GM23338 (cell line): ENCODE data around the gene FTO. TPM values are rescaled to one million over a fixed set of nuclear protein-coding genes. Genes with fewer than 3 reads are reported as not detected.

Experiments used
- ATAC-seq: fragments of 200-7000 bp; cut with Tn5 transposase; 3 replicates; pipeline ENCODE4 v1.9.1; 2020
- DNase-seq: peaks from one replicate; pipeline ENCODE4 v3.0.0-alpha.2; 2015; ENCODE audit warnings: low spot score
- H2AFZ ChIP-seq: fragments of 200-600 bp; sonication (generic); 2 replicates; pipeline ENCODE4 v1.8.0; 2016; ENCODE audit warnings: antibody characterized with exemption, mild to moderate bottlenecking, moderate library complexity
- H3F3A ChIP-seq: fragments of 200-600 bp; sonication (generic); replicated peaks from 2 replicates; pipeline ENCODE4 v1.8.0; 2017; ENCODE audit warnings: antibody characterized with exemption, mixed run types, low read depth
- H3K27ac ChIP-seq: fragments of 200-600 bp; sonication (generic); 2 replicates; pipeline ENCODE4 v1.6.1; 2016; ENCODE audit warnings: low read depth
- H3K27me3 ChIP-seq: fragments of 200-600 bp; sonication (generic); 2 replicates; pipeline ENCODE4 v1.8.0; 2016; ENCODE audit warnings: mild to moderate bottlenecking, mixed run types, moderate library complexity; ENCODE audit not compliant: insufficient read depth
- H3K36me3 ChIP-seq: fragments of 200-600 bp; sonication (generic); 2 replicates; pipeline ENCODE4 v1.8.0; 2016; ENCODE audit warnings: mild to moderate bottlenecking; ENCODE audit not compliant: insufficient read depth
- H3K4me1 ChIP-seq: fragments of 200-600 bp; sonication (generic); 2 replicates; pipeline ENCODE4 v1.8.0; 2016; ENCODE audit warnings: mild to moderate bottlenecking, moderate library complexity; ENCODE audit not compliant: insufficient read depth
- H3K4me2 ChIP-seq: fragments of 200-600 bp; sonication (generic); 2 replicates; pipeline ENCODE4 v1.7.1; 2017; ENCODE audit warnings: mixed run types
- H3K4me3 ChIP-seq: fragments of 200-600 bp; sonication (generic); 2 replicates; pipeline ENCODE4 v1.6.1; 2016; ENCODE audit warnings: mixed run types
- H3K79me2 ChIP-seq: fragments of 200-600 bp; sonication (generic); replicated peaks from 2 replicates; pipeline ENCODE4 v1.8.0; 2017; ENCODE audit warnings: mild to moderate bottlenecking; ENCODE audit not compliant: insufficient read depth
- H3K9me2 ChIP-seq: fragments of 200-600 bp; sonication (generic); 2 replicates; pipeline ENCODE4 v1.8.0; 2017; ENCODE audit not compliant: insufficient read depth
- H4K20me1 ChIP-seq: fragments of 200-600 bp; sonication (generic); replicated peaks from 2 replicates; pipeline ENCODE4 v1.8.0; 2017; ENCODE audit warnings: mild to moderate bottlenecking; ENCODE audit not compliant: insufficient read depth
- H3K27ac Mint-ChIP-seq: 2 replicates; pipeline ENCODE4 v1.8.0; 2020; ENCODE audit warnings: inconsistent platforms, mild to moderate bottlenecking, moderate library complexity, mixed read lengths
- H3K27me3 Mint-ChIP-seq: 3 replicates; pipeline ENCODE4 v1.8.0; 2022; ENCODE audit warnings: low read depth, mild to moderate bottlenecking, moderate library complexity, mixed read lengths, inconsistent platforms; ENCODE audit not compliant: insufficient read depth, poor library complexity
- H3K36me3 Mint-ChIP-seq: 3 replicates; pipeline ENCODE4 v1.8.0; 2021; ENCODE audit warnings: low read depth, mild to moderate bottlenecking, inconsistent platforms, moderate library complexity, mixed read lengths
- H3K4me1 Mint-ChIP-seq: 3 replicates; pipeline ENCODE4 v1.8.0; 2020; ENCODE audit warnings: mild to moderate bottlenecking, inconsistent platforms, mixed read lengths
- H3K4me3 Mint-ChIP-seq: 3 replicates; pipeline ENCODE4 v1.8.0; 2021; ENCODE audit warnings: moderate library complexity, mild to moderate bottlenecking, inconsistent platforms, mixed read lengths
- H3K9me3 Mint-ChIP-seq: 3 replicates; pipeline ENCODE4 v1.8.0; 2020; ENCODE audit warnings: moderate library complexity, mild to moderate bottlenecking, inconsistent platforms, mixed read lengths
- CREB1 ChIP-seq: fragments of 250-450 bp; sonication (Bioruptor Pico); IDR thresholded peaks from 2 replicates; pipeline ENCODE4 v1.5.0; 2020; ENCODE audit warnings: low read depth, mild to moderate bottlenecking, moderate library complexity
- EZH2 ChIP-seq: fragments of 200-600 bp; sonication (generic); IDR thresholded peaks from one replicate; pipeline ENCODE4 v1.8.0; 2017; ENCODE audit warnings: antibody characterized with exemption, mild to moderate bottlenecking, low read depth; ENCODE audit not compliant: unreplicated experiment
- EZH2phosphoT487 ChIP-seq: fragments of 200-600 bp; sonication (generic); IDR thresholded peaks from one replicate; pipeline ENCODE4 v1.8.1; 2018; ENCODE audit warnings: antibody characterized with exemption; ENCODE audit not compliant: unreplicated experiment
- NANOG ChIP-seq: IDR thresholded peaks from 2 replicates; pipeline ENCODE4 v1.6.1; 2016; ENCODE audit warnings: antibody characterized with exemption, borderline replicate concordance
- POLR2AphosphoS5 ChIP-seq: IDR thresholded peaks from 2 replicates; pipeline ENCODE4 v1.6.1; 2016; ENCODE audit warnings: antibody characterized with exemption, low read depth
- STAT1 ChIP-seq: IDR thresholded peaks from one replicate; pipeline ENCODE4 v1.6.1; 2016; ENCODE audit warnings: antibody characterized with exemption; ENCODE audit not compliant: unreplicated experiment
- ZNF114 ChIP-seq: fragments of 250-450 bp; sonication (Bioruptor Pico); IDR thresholded peaks from 2 replicates; pipeline ENCODE4 v1.5.0; 2020; ENCODE audit warnings: mild to moderate bottlenecking, moderate library complexity
- ZNF331 ChIP-seq: fragments of 250-450 bp; sonication (Bioruptor Pico); IDR thresholded peaks from 2 replicates; pipeline ENCODE4 v1.5.0; 2020; ENCODE audit warnings: low read depth, mild to moderate bottlenecking, moderate library complexity
- polyA plus RNA-seq: library from polyadenylated mRNA; unstranded; fragments of >200 nt; fragmentation: Nextera tagmentation; extraction: Ambion mirVana; gene quantifications from 2 replicates; pipeline ENCODE4 v1.2.1, GENCODE V29; 2016
- total RNA-seq: library from RNA; depleted of rRNA; stranded (reverse); fragments of >200 nt; shearing (Covaris generic); gene quantifications from 2 replicates; pipeline ENCODE4 v1.2.3, GENCODE V29; 2014
- TF ChIP-seq, protein P1 (sequence below): IDR thresholded peaks from one replicate; pipeline ENCODE4 v1.6.1; 2018; ENCODE audit warnings: antibody characterized with exemption; ENCODE audit not compliant: unreplicated experiment
- TF ChIP-seq, protein P2 (sequence below): fragments of 250-450 bp; sonication (Bioruptor Pico); IDR thresholded peaks from 2 replicates; pipeline ENCODE4 v1.5.0; 2020; ENCODE audit warnings: mild to moderate bottlenecking, moderate library complexity
- TF ChIP-seq, protein P3 (sequence below), 2 experiments: fragments of 200-600 bp in 1 of 2; sonication (generic) in 1 of 2; conservative IDR thresholded peaks; 2 replicates each; pipeline versions ENCODE4 v1.5.1 to v1.6.1; 2016 to 2017; ENCODE audit warnings: antibody characterized with exemption in 2 of 2, low read depth in 2 of 2, mild to moderate bottlenecking in 2 of 2, moderate library complexity in 1 of 2

Gene FTO
- total and polyA plus RNA-seq, 2 experiments from 2014 or later, result 17.7 to 69.6 TPM

DNA sequence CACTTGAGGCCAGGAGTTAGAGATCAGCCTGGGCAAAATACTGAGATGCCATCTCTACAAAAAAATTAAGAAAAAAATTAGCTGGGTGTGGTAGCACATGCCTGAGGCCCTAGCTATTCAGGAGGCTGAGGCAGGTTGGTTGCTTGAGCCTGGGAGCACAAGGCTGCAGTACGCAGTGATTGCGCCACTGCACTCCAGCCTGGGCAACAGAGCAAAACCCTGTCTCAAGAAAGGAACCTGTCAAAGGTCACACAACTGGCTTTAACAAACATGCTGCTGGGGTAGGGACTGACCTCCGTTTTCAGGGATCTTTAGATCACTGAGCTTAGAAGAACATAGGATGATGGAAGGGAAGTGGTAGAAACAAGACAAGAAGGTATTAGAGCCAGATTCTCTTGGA, 487.6 kb downstream of the FTO start (continued):
- TF ChIP-seq, protein P1, sequence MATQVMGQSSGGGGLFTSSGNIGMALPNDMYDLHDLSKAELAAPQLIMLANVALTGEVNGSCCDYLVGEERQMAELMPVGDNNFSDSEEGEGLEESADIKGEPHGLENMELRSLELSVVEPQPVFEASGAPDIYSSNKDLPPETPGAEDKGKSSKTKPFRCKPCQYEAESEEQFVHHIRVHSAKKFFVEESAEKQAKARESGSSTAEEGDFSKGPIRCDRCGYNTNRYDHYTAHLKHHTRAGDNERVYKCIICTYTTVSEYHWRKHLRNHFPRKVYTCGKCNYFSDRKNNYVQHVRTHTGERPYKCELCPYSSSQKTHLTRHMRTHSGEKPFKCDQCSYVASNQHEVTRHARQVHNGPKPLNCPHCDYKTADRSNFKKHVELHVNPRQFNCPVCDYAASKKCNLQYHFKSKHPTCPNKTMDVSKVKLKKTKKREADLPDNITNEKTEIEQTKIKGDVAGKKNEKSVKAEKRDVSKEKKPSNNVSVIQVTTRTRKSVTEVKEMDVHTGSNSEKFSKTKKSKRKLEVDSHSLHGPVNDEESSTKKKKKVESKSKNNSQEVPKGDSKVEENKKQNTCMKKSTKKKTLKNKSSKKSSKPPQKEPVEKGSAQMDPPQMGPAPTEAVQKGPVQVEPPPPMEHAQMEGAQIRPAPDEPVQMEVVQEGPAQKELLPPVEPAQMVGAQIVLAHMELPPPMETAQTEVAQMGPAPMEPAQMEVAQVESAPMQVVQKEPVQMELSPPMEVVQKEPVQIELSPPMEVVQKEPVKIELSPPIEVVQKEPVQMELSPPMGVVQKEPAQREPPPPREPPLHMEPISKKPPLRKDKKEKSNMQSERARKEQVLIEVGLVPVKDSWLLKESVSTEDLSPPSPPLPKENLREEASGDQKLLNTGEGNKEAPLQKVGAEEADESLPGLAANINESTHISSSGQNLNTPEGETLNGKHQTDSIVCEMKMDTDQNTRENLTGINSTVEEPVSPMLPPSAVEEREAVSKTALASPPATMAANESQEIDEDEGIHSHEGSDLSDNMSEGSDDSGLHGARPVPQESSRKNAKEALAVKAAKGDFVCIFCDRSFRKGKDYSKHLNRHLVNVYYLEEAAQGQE, result no peak
- no peak for TF ChIP-seq EZH2phosphoT487

DNA sequence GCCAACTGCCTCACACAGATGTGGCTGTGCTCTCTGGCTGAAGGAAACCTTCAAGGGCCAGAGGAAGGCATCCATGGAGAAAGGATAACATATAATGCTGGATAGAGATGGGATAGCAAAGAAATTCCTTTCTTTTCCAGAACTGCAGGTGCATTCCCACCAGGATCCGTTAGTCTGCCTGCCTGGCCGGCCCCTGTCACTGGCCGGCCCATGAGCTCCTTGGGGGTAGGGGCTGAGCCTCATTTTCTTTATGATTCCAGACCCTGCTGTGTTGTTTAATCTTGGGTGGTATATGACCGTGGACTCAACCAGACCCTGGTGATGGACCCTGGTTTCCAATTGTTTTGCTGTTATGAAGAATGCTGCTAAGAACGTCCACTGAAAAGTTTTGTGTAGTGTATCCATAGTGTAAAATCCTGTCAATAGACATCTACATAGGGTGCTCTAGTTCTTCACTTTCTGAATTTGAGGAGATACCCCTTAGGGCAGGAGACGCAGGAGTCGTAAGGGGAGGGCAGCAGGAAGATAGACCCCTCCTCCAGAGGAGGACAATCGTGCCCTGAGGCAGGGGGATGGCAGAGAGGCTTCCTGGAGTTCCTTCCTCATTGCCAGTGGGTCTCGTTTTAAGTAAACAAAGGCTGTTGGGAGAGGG, 489.2 kb downstream of the FTO start:
- H3K27me3 ChIP-seq, result no peaks in the 10 kb centered on the region
- no peaks in the 10 kb centered on the region for H3K4me1 ChIP-seq
- H4K20me1 ChIP-seq, result no peaks in the 10 kb centered on the region
- DNase-seq (no peak), ATAC-seq (no peak)
- no peak overlapping the region for H3K4me3 Mint-ChIP-seq
- H3F3A ChIP-seq, result no peaks in the 10 kb centered on the region
- peak overlapping the region; percentile 77; the same call in 1 of the 2 replicates for H3K4me2 ChIP-seq
- no peak overlapping the region for H3K4me3 ChIP-seq
- no peaks in the 10 kb centered on the region; the same call in 1 of the 3 replicates for H3K9me3 Mint-ChIP-seq
- peaks cover 11% of the 10 kb centered on the region for H3K27me3 Mint-ChIP-seq
- peak overlapping the region; percentile 100; the same call in 1 of the 2 replicates for H2AFZ ChIP-seq
- no peaks in the 10 kb centered on the region for H3K79me2 ChIP-seq
- H3K36me3 ChIP-seq, result no peaks in the 10 kb centered on the region
- no peak overlapping the region for H3K27ac Mint-ChIP-seq
- no peak overlapping the region for H3K27ac ChIP-seq
- H3K9me2 ChIP-seq, result no peaks in the 10 kb centered on the region; the same call in 1 of the 2 replicates
- H3K4me1 Mint-ChIP-seq, result peaks cover 8% of the 10 kb centered on the region
- H3K36me3 Mint-ChIP-seq, result no peaks in the 10 kb centered on the region; the same call in 2 of the 3 replicates
- TF ChIP-seq, protein P2, sequence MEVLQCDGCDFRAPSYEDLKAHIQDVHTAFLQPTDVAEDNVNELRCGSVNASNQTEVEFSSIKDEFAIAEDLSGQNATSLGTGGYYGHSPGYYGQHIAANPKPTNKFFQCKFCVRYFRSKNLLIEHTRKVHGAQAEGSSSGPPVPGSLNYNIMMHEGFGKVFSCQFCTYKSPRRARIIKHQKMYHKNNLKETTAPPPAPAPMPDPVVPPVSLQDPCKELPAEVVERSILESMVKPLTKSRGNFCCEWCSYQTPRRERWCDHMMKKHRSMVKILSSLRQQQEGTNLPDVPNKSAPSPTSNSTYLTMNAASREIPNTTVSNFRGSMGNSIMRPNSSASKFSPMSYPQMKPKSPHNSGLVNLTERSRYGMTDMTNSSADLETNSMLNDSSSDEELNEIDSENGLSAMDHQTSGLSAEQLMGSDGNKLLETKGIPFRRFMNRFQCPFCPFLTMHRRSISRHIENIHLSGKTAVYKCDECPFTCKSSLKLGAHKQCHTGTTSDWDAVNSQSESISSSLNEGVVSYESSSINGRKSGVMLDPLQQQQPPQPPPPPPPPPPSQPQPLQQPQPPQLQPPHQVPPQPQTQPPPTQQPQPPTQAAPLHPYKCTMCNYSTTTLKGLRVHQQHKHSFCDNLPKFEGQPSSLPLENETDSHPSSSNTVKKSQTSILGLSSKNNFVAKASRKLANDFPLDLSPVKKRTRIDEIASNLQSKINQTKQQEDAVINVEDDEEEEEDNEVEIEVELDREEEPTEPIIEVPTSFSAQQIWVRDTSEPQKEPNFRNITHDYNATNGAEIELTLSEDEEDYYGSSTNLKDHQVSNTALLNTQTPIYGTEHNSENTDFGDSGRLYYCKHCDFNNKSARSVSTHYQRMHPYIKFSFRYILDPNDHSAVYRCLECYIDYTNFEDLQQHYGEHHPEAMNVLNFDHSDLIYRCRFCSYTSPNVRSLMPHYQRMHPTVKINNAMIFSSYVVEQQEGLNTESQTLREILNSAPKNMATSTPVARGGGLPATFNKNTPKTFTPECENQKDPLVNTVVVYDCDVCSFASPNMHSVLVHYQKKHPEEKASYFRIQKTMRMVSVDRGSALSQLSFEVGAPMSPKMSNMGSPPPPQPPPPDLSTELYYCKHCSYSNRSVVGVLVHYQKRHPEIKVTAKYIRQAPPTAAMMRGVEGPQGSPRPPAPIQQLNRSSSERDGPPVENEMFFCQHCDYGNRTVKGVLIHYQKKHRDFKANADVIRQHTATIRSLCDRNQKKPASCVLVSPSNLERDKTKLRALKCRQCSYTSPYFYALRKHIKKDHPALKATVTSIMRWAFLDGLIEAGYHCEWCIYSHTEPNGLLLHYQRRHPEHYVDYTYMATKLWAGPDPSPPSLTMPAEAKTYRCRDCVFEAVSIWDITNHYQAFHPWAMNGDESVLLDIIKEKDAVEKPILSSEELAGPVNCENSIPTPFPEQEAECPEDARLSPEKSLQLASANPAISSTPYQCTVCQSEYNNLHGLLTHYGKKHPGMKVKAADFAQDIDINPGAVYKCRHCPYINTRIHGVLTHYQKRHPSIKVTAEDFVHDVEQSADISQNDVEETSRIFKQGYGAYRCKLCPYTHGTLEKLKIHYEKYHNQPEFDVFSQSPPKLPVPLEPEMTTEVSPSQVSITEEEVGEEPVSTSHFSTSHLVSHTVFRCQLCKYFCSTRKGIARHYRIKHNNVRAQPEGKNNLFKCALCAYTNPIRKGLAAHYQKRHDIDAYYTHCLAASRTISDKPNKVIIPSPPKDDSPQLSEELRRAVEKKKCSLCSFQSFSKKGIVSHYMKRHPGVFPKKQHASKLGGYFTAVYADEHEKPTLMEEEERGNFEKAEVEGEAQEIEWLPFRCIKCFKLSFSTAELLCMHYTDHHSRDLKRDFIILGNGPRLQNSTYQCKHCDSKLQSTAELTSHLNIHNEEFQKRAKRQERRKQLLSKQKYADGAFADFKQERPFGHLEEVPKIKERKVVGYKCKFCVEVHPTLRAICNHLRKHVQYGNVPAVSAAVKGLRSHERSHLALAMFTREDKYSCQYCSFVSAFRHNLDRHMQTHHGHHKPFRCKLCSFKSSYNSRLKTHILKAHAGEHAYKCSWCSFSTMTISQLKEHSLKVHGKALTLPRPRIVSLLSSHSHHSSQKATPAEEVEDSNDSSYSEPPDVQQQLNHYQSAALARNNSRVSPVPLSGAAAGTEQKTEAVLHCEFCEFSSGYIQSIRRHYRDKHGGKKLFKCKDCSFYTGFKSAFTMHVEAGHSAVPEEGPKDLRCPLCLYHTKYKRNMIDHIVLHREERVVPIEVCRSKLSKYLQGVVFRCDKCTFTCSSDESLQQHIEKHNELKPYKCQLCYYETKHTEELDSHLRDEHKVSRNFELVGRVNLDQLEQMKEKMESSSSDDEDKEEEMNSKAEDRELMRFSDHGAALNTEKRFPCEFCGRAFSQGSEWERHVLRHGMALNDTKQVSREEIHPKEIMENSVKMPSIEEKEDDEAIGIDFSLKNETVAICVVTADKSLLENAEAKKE (CRISPR knock-in tag), result no peak
- TF ChIP-seq ZNF114 (CRISPR knock-in tag), result no peak
- TF ChIP-seq, protein P3, sequence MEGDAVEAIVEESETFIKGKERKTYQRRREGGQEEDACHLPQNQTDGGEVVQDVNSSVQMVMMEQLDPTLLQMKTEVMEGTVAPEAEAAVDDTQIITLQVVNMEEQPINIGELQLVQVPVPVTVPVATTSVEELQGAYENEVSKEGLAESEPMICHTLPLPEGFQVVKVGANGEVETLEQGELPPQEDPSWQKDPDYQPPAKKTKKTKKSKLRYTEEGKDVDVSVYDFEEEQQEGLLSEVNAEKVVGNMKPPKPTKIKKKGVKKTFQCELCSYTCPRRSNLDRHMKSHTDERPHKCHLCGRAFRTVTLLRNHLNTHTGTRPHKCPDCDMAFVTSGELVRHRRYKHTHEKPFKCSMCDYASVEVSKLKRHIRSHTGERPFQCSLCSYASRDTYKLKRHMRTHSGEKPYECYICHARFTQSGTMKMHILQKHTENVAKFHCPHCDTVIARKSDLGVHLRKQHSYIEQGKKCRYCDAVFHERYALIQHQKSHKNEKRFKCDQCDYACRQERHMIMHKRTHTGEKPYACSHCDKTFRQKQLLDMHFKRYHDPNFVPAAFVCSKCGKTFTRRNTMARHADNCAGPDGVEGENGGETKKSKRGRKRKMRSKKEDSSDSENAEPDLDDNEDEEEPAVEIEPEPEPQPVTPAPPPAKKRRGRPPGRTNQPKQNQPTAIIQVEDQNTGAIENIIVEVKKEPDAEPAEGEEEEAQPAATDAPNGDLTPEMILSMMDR (conservative IDR thresholded peaks at IDR 0.05; ENCODE audit: low read depth in 2 of 2), result no peak
- TF ChIP-seq POLR2AphosphoS5, result no peak
- no peak for TF ChIP-seq ZNF331
- TF ChIP-seq EZH2, result no peak
- no peak for TF ChIP-seq NANOG
- no peak for TF ChIP-seq EZH2phosphoT487
- no peak for TF ChIP-seq STAT1
- no peak for TF ChIP-seq CREB1 (CRISPR knock-in tag)
